PC-3 (cell line): ENCODE measurements around the gene ARHGEF4. TPM values are rescaled to one million over a fixed set of nuclear protein-coding genes. Genes with fewer than 3 reads are reported as not detected.

Experiments
- ATAC-seq: fragments of 200-7000 bp; cut with Tn5 transposase; 2 replicates; pipeline ENCODE4 v1.9.1; 2020; ENCODE audit warnings: mild to moderate bottlenecking, moderate library complexity
- BruUV-seq: library from RNA; stranded (reverse); fragments of 400-500 nt; replicated peaks from 2 replicates; lab custom pipeline; 2021; lab: Mats Ljungman, UMichigan
- CTCF ChIA-PET: fragments of 300-600 bp; sonication (Branson Sonifier 250); formaldehyde crosslinking; loops from one replicate; lab custom pipeline; 2022; ENCODE audit warnings: antibody characterized with exemption; lab: Charles Lee
- POLR2A ChIA-PET: fragments of 300-600 bp; sonication (Branson Sonifier 250); formaldehyde crosslinking; loops from one replicate; lab custom pipeline; 2022; ENCODE audit warnings: antibody characterized with exemption; ENCODE audit not compliant: unreplicated experiment; lab: Charles Lee
- DNase-seq: peaks from one replicate; pipeline ENCODE4 v3.0.0-alpha.2; 2015
- H2AFZ ChIP-seq: fragments of 300-600 bp; sonication (generic); 2 replicates; pipeline ENCODE4 v1.6.0; 2016; ENCODE audit warnings: antibody characterized with exemption, low read length
- H3F3A ChIP-seq: fragments of 300-600 bp; sonication (generic); one replicate; pipeline ENCODE4 v1.6.0; 2017; ENCODE audit warnings: antibody characterized with exemption, low read length, control low read depth, mild to moderate bottlenecking; ENCODE audit not compliant: unreplicated experiment
- H3K27ac ChIP-seq: fragments of 300-600 bp; sonication (generic); 2 replicates; pipeline ENCODE4 v1.5.1; 2016; ENCODE audit warnings: mild to moderate bottlenecking, low read length
- H3K27me3 ChIP-seq: fragments of 300-600 bp; sonication (generic); 2 replicates; pipeline ENCODE4 v1.6.1; 2016; ENCODE audit warnings: low read length, mixed read lengths
- H3K36me3 ChIP-seq: fragments of 300-600 bp; sonication (generic); 2 replicates; pipeline ENCODE4 v1.6.1; 2016; ENCODE audit warnings: low read depth, mixed run types, low read length, mixed read lengths
- H3K4me1 ChIP-seq: fragments of 300-600 bp; sonication (generic); 2 replicates; pipeline ENCODE4 v1.5.1; 2016; ENCODE audit warnings: low read length; ENCODE audit not compliant: insufficient read depth
- H3K4me2 ChIP-seq: fragments of 300-600 bp; sonication (generic); 2 replicates; pipeline ENCODE4 v1.6.0; 2016; ENCODE audit warnings: low read length
- H3K4me3 ChIP-seq: fragments of 300-600 bp; sonication (generic); 2 replicates; pipeline ENCODE4 v1.5.1; 2016; ENCODE audit warnings: mild to moderate bottlenecking, low read length, mixed read lengths
- H3K79me2 ChIP-seq: fragments of 300-600 bp; sonication (generic); 2 replicates; pipeline ENCODE4 v1.6.1; 2017; ENCODE audit warnings: low read length, mixed read lengths
- H3K9ac ChIP-seq: fragments of 300-600 bp; sonication (generic); 2 replicates; pipeline ENCODE4 v1.6.0; 2016; ENCODE audit warnings: mild to moderate bottlenecking, low read length
- H3K9me2 ChIP-seq: fragments of 300-600 bp; sonication (generic); replicated peaks from 2 replicates; pipeline ENCODE4 v1.6.1; 2016; ENCODE audit warnings: mixed run types, low read length, mixed read lengths
- H3K9me3 ChIP-seq: fragments of 300-600 bp; sonication (generic); 2 replicates; pipeline ENCODE4 v1.6.1; 2016; ENCODE audit warnings: low read length, mixed read lengths
- H4K20me1 ChIP-seq: fragments of 300-600 bp; sonication (generic); 2 replicates; pipeline ENCODE4 v1.6.1; 2016; ENCODE audit warnings: low read length, mixed read lengths
- CTCF ChIP-seq: fragments of 300-600 bp; sonication (generic); conservative IDR thresholded peaks from 2 replicates; pipeline ENCODE4 v1.5.1; 2017; ENCODE audit warnings: antibody characterized with exemption, low read depth, mild to moderate bottlenecking, low read length
- EZH2 ChIP-seq: fragments of 300-600 bp; sonication (generic); IDR thresholded peaks from one replicate; pipeline ENCODE4 v1.6.1; 2017; ENCODE audit warnings: antibody characterized with exemption, mild to moderate bottlenecking, low read length; ENCODE audit not compliant: unreplicated experiment
- EZH2phosphoT487 ChIP-seq: fragments of 300-600 bp; sonication (generic); IDR thresholded peaks from 2 replicates; pipeline ENCODE4 v1.6.1; 2018; ENCODE audit warnings: mild to moderate bottlenecking, antibody characterized with exemption, low read length, borderline replicate concordance
- intact Hi-C: fragments of 100-400 bp; cut with micrococcal nuclease; formaldehyde crosslinking; loops from 2 replicates; pipeline ENCODE4 v1.9.0; 2023
- total RNA-seq: library from RNA; depleted of rRNA; stranded (reverse); fragments of >200 nt; gene quantifications from 2 replicates; pipeline ENCODE4 v1.2.3, GENCODE V29; 2014

The ARHGEF4 gene
- total RNA-seq, 1 experiment from 2014 or later, result 21.5 TPM

- no peak for TF ChIP-seq CTCF
- no peak for TF ChIP-seq EZH2
- no peak for TF ChIP-seq EZH2phosphoT487
- no peak for DNase-seq
- POLR2A ChIA-PET, result no interaction called here
- no peaks in the 10 kb centered on the region for H3K36me3 ChIP-seq
- no peaks in the 10 kb centered on the region for H3K27me3 ChIP-seq
- no peaks in the 10 kb centered on the region for H3K9me2 ChIP-seq
- H4K20me1 ChIP-seq, result peaks cover 6% of the 10 kb centered on the region; the same call in 1 of the 2 replicates
- H3K27ac ChIP-seq, result no peak overlapping the region
- H3K4me3 ChIP-seq, result no peak overlapping the region
- intact Hi-C loops, result no loop called here
- no TSS peak for BruUV-seq
- peaks cover 27% of the 10 kb centered on the region for H3K79me2 ChIP-seq
- no peak overlapping the region for H3K4me2 ChIP-seq
- no peaks in the 10 kb centered on the region for H3K9me3 ChIP-seq
- no peak overlapping the region for H3K9ac ChIP-seq
- ATAC-seq, result no peak
- H3K4me1 ChIP-seq, result peaks cover 27% of the 10 kb centered on the region; the same call in 1 of the 2 replicates
- H2AFZ ChIP-seq, result no peak overlapping the region
- H3F3A ChIP-seq, result no peaks in the 10 kb centered on the region
- CTCF ChIA-PET, result no interaction called here
These were observed 11.2 kb downstream of the ARHGEF4 start for GRCh38 chr2:130847776-130848525.

- H4K20me1 ChIP-seq, result peaks cover 6% of the 10 kb centered on the region; the same call in 1 of the 2 replicates
- ChIA-PET CTCF (no interaction called here), POLR2A (no interaction called here)
- BruUV-seq, result no TSS peak
- no peaks in the 10 kb centered on the region for H3K36me3 ChIP-seq
- peaks cover 27% of the 10 kb centered on the region; the same call in 1 of the 2 replicates for H3K4me1 ChIP-seq
- H3K9ac ChIP-seq, result no peak overlapping the region
- no peak for DNase-seq
- ATAC-seq, result no peak
- no peaks in the 10 kb centered on the region for H3K9me3 ChIP-seq
- H3K4me3 ChIP-seq, result no peak overlapping the region
- H3K4me2 ChIP-seq, result no peak overlapping the region
- H3F3A ChIP-seq, result no peaks in the 10 kb centered on the region
- no peaks in the 10 kb centered on the region for H3K9me2 ChIP-seq
- H3K79me2 ChIP-seq, result peaks cover 21% of the 10 kb centered on the region
- no peak overlapping the region for H2AFZ ChIP-seq
- intact Hi-C loops, result no loop called here
- TF ChIP-seq CTCF (no peak), EZH2phosphoT487 (no peak), EZH2 (no peak)
- H3K27me3 ChIP-seq, result no peaks in the 10 kb centered on the region
- no peak overlapping the region for H3K27ac ChIP-seq
These were observed 12.0 kb downstream of the ARHGEF4 start for GRCh38 chr2:130848526-130849210.
